Adrenal gland (tissue), 5 donors: ENCODE results near the gene FGF8.

Experiments
- POLR2A ChIP-seq, 2 donors: fragments of 450-650 bp; IDR thresholded peaks; one replicate each; pipeline ENCODE4 v1.6.1; 2017; ENCODE audit warnings: antibody characterized with exemption in 2 of 2, mild to moderate bottlenecking in 2 of 2, moderate library complexity in 1 of 2
- TF ChIP-seq, protein P1 (sequence below), 6 experiments: fragments of 450-650 bp in 4 of 6; fragments of 200-600 bp in 2 of 6; sonication (generic) in 1 of 6; IDR thresholded peaks; 1 replicate in 5 of 6; 2 replicates in 1 of 6; pipeline versions ENCODE4 v1.5.1 to v1.8.0; 2016 to 2021; ENCODE audit warnings: antibody characterized with exemption in 6 of 6, mild to moderate bottlenecking in 2 of 6, moderate library complexity in 1 of 6
- donor health status: DM: no; HTN: no; CAD: no.

- TF ChIP-seq, protein P1, sequence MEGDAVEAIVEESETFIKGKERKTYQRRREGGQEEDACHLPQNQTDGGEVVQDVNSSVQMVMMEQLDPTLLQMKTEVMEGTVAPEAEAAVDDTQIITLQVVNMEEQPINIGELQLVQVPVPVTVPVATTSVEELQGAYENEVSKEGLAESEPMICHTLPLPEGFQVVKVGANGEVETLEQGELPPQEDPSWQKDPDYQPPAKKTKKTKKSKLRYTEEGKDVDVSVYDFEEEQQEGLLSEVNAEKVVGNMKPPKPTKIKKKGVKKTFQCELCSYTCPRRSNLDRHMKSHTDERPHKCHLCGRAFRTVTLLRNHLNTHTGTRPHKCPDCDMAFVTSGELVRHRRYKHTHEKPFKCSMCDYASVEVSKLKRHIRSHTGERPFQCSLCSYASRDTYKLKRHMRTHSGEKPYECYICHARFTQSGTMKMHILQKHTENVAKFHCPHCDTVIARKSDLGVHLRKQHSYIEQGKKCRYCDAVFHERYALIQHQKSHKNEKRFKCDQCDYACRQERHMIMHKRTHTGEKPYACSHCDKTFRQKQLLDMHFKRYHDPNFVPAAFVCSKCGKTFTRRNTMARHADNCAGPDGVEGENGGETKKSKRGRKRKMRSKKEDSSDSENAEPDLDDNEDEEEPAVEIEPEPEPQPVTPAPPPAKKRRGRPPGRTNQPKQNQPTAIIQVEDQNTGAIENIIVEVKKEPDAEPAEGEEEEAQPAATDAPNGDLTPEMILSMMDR (IDR thresholded peaks at IDR 0.05): no peak
- no peak for TF ChIP-seq POLR2A (IDR thresholded peaks at IDR 0.05)
Observed at GRCh38 chr10:101775273-101776160, at the start of gene FGF8.
